GM12878 (cell line): ENCODE data around the gene ICE2. TPM values are rescaled to one million over a fixed set of nuclear protein-coding genes. Genes with fewer than 3 reads are reported as not detected.

Source experiments
- ATAC-seq: fragments of 200-7000 bp; cut with Tn5 transposase; 3 replicates; pipeline ENCODE4 v1.9.1; 2020; ENCODE audit warnings: mild to moderate bottlenecking, moderate library complexity
- BruUV-seq: library from RNA; stranded (reverse); fragments of 400-500 nt; replicated peaks from 2 replicates; lab custom pipeline; 2021; lab: Mats Ljungman, UMichigan
- CTCF ChIA-PET: fragments of 300-600 bp; sonication (Branson Sonifier 250); formaldehyde crosslinking; extraction: SDS; loops from one replicate; lab custom pipeline; 2021; ENCODE audit warnings: inconsistent platforms; lab: Yijun Ruan, JAX
- POLR2A ChIA-PET: fragments of 350-600 bp; formaldehyde crosslinking; extraction: SDS; loops from one replicate; lab custom pipeline; 2021; ENCODE audit warnings: inconsistent platforms; lab: Charles Lee
- RAD21 ChIA-PET: fragments of 300-600 bp; sonication (Branson Sonifier 250); formaldehyde crosslinking; loops from one replicate; lab custom pipeline; 2023; ENCODE audit warnings: antibody characterized with exemption; ENCODE audit not compliant: unreplicated experiment; lab: Charles Lee
- SMC1A ChIA-PET: fragments of 300-600 bp; sonication (Branson Sonifier 250); formaldehyde crosslinking; loops from one replicate; lab custom pipeline; 2023; ENCODE audit not compliant: unreplicated experiment, uncharacterized antibody; lab: Charles Lee
- DNase-seq: peaks from one replicate; pipeline ENCODE4 v3.0.0-alpha.2; 2011; ENCODE audit warnings: low read depth, low spot score
- FAIRE-seq: peaks from 3 replicates; lab custom pipeline; 2011; peaks lifted over from hg19 to GRCh38; lab: Jason Lieb, UNC
- H2AFZ ChIP-seq: 2 replicates; pipeline ENCODE4 v1.6.0; 2011; ENCODE audit warnings: low read depth, low read length, control low read depth; ENCODE audit not compliant: control insufficient read depth
- H3K27ac ChIP-seq: 2 replicates; pipeline ENCODE4 v1.5.1; 2011; ENCODE audit warnings: control low read depth; ENCODE audit not compliant: control insufficient read depth, insufficient read depth
- H3K27me3 ChIP-seq, 2 experiments: replicated peaks in 1 of 2; 2 replicates each; pipeline versions ENCODE4 v1.6.0 to v1.6.1; 2011; ENCODE audit warnings: low read length in 1 of 2; ENCODE audit not compliant: control insufficient read depth in 2 of 2, insufficient read depth in 2 of 2
- H3K36me3 ChIP-seq, 2 experiments: 2 replicates each; pipeline ENCODE4 v1.5.1; 2011; ENCODE audit warnings: low read length in 1 of 2; ENCODE audit not compliant: control insufficient read depth in 2 of 2, insufficient read depth in 2 of 2
- H3K4me1 ChIP-seq: 2 replicates; pipeline ENCODE4 v1.6.1; 2011; ENCODE audit warnings: mild to moderate bottlenecking, low read length, moderate library complexity, mixed read lengths; ENCODE audit not compliant: control insufficient read depth, insufficient read depth
- H3K4me2 ChIP-seq: 2 replicates; pipeline ENCODE4 v1.6.0; 2011; ENCODE audit warnings: control low read depth; ENCODE audit not compliant: control insufficient read depth, insufficient read depth
- H3K4me3 ChIP-seq: fragments of 200-600 bp; sonication (generic); 2 replicates; pipeline ENCODE4 v1.5.1; 2016
- H3K79me2 ChIP-seq: 2 replicates; pipeline ENCODE4 v1.6.0; 2011; ENCODE audit warnings: low read length; ENCODE audit not compliant: control insufficient read depth, insufficient read depth
- H3K9ac ChIP-seq: 2 replicates; pipeline ENCODE4 v1.8.0; 2011; ENCODE audit warnings: low read length, control low read depth, mixed read lengths; ENCODE audit not compliant: control insufficient read depth, insufficient read depth
- H3K9me3 ChIP-seq: replicated peaks from 3 replicates; pipeline ENCODE4 v1.5.1; 2011; ENCODE audit warnings: mild to moderate bottlenecking, low read length; ENCODE audit not compliant: control insufficient read depth, insufficient read depth
- H4K20me1 ChIP-seq: 2 replicates; pipeline ENCODE4 v1.6.0; 2011; ENCODE audit not compliant: control insufficient read depth, insufficient read depth
- EGR1 ChIP-seq, 2 experiments: IDR thresholded peaks; 1 replicate in 1 of 2; 2 replicates in 1 of 2; pipeline ENCODE4 v1.6.1; 2011 to 2012; ENCODE audit warnings: low read depth in 2 of 2, low read length in 2 of 2, borderline replicate concordance in 1 of 2, mild to moderate bottlenecking in 1 of 2, moderate library complexity in 1 of 2
- EZH2 ChIP-seq: IDR thresholded peaks from 2 replicates; pipeline ENCODE4 v1.6.1; 2012; ENCODE audit warnings: low read depth, mild to moderate bottlenecking, control low read depth, inconsistent platforms, low read length, borderline replicate concordance; ENCODE audit not compliant: control insufficient read depth
- HSF1 ChIP-seq: fragments of 150-350 bp; IDR thresholded peaks from 2 replicates; pipeline ENCODE4 v1.6.1; 2014; ENCODE audit warnings: mild to moderate bottlenecking, low read depth, low read length
- JUND ChIP-seq: IDR thresholded peaks from 2 replicates; pipeline ENCODE4 v1.6.1; 2012; ENCODE audit warnings: low read depth, mild to moderate bottlenecking, low read length, improper control_type of control experiment, moderate library complexity
- NFIC ChIP-seq: IDR thresholded peaks from 2 replicates; pipeline ENCODE4 v1.6.1; 2012; ENCODE audit warnings: low read depth, mild to moderate bottlenecking, inconsistent platforms, low read length, moderate library complexity
- NFYB ChIP-seq: IDR thresholded peaks from 2 replicates; pipeline ENCODE4 v1.6.1; 2011; ENCODE audit warnings: low read depth, mild to moderate bottlenecking, low read length, improper control_type of control experiment, moderate library complexity; ENCODE audit not compliant: insufficient read depth
- RAD21 ChIP-seq: IDR thresholded peaks from 2 replicates; pipeline ENCODE4 v1.6.1; 2011; ENCODE audit warnings: mild to moderate bottlenecking, low read depth, low read length, moderate library complexity; ENCODE audit not compliant: insufficient read depth
- SMAD5 ChIP-seq: IDR thresholded peaks from 2 replicates; pipeline ENCODE4 v1.6.1; 2016; ENCODE audit warnings: antibody characterized with exemption, low read depth
- SP1 ChIP-seq: IDR thresholded peaks from one replicate; pipeline ENCODE4 v1.6.1; 2011; ENCODE audit warnings: low read depth, low read length
- TCF7 ChIP-seq: IDR thresholded peaks from 2 replicates; pipeline ENCODE4 v1.6.1; 2014; ENCODE audit warnings: antibody characterized with exemption, borderline replicate concordance
- ZBTB33 ChIP-seq: fragments of 450-650 bp; IDR thresholded peaks from 2 replicates; pipeline ENCODE4 v1.6.1; 2017; ENCODE audit warnings: mild to moderate bottlenecking
- ZNF24 ChIP-seq: fragments of 450-650 bp; IDR thresholded peaks from 2 replicates; pipeline ENCODE4 v1.6.1; 2017; ENCODE audit warnings: antibody characterized with exemption, mild to moderate bottlenecking
- WGBS: methylation state at CpG from one replicate; pipeline ENCODE4 v1.1.6; 2016; ENCODE audit warnings: low lambda C conversion rate; ENCODE audit not compliant: insufficient replicate concordance, insufficient coverage; ENCODE audit errors: missing lambda C conversion rate; 5-methylcytosine and 5-hydroxymethylcytosine counted together
- in situ Hi-C: fragments of 300-500 bp; cut with MboI; formaldehyde crosslinking; loops from 9 replicates; pipeline ENCODE4 v1.14.3; 2018; ENCODE audit warnings: mixed read lengths
- intact Hi-C: fragments of 100-400 bp; cut with micrococcal nuclease; formaldehyde crosslinking; loops from one replicate; pipeline ENCODE4 v1.14.2; 2022; ENCODE audit not compliant: unreplicated experiment
- polyA plus RNA-seq, 11 experiments: library from polyadenylated mRNA; depleted of rRNA in 4 of 11; unstranded in 6 of 11; stranded (reverse) in 5 of 11; fragments of >200 nt; fragmentation: Nextera tagmentation in 4 of 11; fragmentation: Illumina TruSeq in 1 of 11; extraction: Ambion mirVana in 4 of 11; extraction: Trizol in 1 of 11; gene quantifications; 1 replicate in 1 of 11; 2 replicates in 10 of 11; pipeline versions ENCODE4 v1.2.1 to v1.2.3, GENCODE V29; 2011 to 2016; ENCODE audit warnings: inconsistent platforms in 2 of 11, missing spikeins in 2 of 11, low read depth in 1 of 11
- total RNA-seq, 4 experiments: library from RNA; depleted of rRNA in 3 of 4; stranded (reverse); fragments of >200 nt in 3 of 4; fragmentation: Illumina TruSeq in 1 of 4; extraction: Trizol in 1 of 4; gene quantifications; 2 replicates each; pipeline versions ENCODE4 v1.2.1 to v1.2.3, GENCODE V29; 2013 to 2021
- TF ChIP-seq, protein P1 (sequence below): IDR thresholded peaks from 2 replicates; pipeline ENCODE4 v1.6.1; 2011; ENCODE audit warnings: borderline replicate concordance, low read depth, mild to moderate bottlenecking, moderate library complexity, low read length; ENCODE audit not compliant: insufficient read depth, poor library complexity, severe bottlenecking

The ICE2 gene
- total and polyA plus RNA-seq, 10 of the 15 experiments (the other 5 are each of a cell fraction or from before 2014, with no cell fraction given), result 14.2 to 62.0 (median 44.9) TPM

GRCh38 chr15:60471314-60471713, 7.6 kb downstream of the ICE2 start:
- SMC1A ChIA-PET, result interaction anchor here (0.6 to 1.5 kb wide), 11 partner anchors 8 to 1089 kb away, joined by 3 to 6 read pairs (median 3); partner anchors contain the start of gene ICE2
- DNase-seq (no peak), ATAC-seq (peak; percentile 26), FAIRE-seq (no peak)
- H3K79me2 ChIP-seq, result peaks cover 19% of the 10 kb centered on the region
- no peak overlapping the region for H3K27ac ChIP-seq
- 97% methylated on average over 4 of the region's 4 CpGs for WGBS
- H3K4me2 ChIP-seq, result no peak overlapping the region
- H2AFZ ChIP-seq, result no peak overlapping the region
- no TSS peak for BruUV-seq
- POLR2A ChIA-PET, result interaction anchor here (0.6 kb wide), 2 partner anchors 464 to 809 kb away, joined by 3 to 4 read pairs; no protein-coding TSS in a partner anchor
- TF ChIP-seq ZNF24 (no peak), EGR1 (IDR thresholded peaks at IDR 0.05; ENCODE audit: borderline replicate concordance in 1 of 2, low read depth in 2 of 2, low read length in 2 of 2) (no peak), RAD21 (no peak), TCF7 (no peak), JUND (no peak), NFYB (no peak), SP1 (no peak), EZH2 (no peak), NFIC (no peak), ZBTB33 (no peak), SMAD5 (no peak), HSF1 (no peak)
- TF ChIP-seq, protein P1, sequence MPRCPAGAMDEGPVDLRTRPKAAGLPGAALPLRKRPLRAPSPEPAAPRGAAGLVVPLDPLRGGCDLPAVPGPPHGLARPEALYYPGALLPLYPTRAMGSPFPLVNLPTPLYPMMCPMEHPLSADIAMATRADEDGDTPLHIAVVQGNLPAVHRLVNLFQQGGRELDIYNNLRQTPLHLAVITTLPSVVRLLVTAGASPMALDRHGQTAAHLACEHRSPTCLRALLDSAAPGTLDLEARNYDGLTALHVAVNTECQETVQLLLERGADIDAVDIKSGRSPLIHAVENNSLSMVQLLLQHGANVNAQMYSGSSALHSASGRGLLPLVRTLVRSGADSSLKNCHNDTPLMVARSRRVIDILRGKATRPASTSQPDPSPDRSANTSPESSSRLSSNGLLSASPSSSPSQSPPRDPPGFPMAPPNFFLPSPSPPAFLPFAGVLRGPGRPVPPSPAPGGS, result no peak
- no peaks in the 10 kb centered on the region for H3K4me1 ChIP-seq
- no peak overlapping the region for H3K9ac ChIP-seq
- intact Hi-C loops (no loop called here), in situ Hi-C loops (no loop called here)
- RAD21 ChIA-PET, result interaction anchor here (0.9 to 1.2 kb wide), 3 partner anchors 38 to 112 kb away, joined by 3 to 4 read pairs (median 3); no protein-coding TSS in a partner anchor
- CTCF ChIA-PET, result interaction anchor here (0.6 to 1.1 kb wide), 4 partner anchors 29 to 184 kb away, joined by 3 to 5 read pairs (median 4); no protein-coding TSS in a partner anchor
- no peaks in the 10 kb centered on the region; the same call in 2 of the 3 replicates for H3K9me3 ChIP-seq
- H4K20me1 ChIP-seq, result no peaks in the 10 kb centered on the region
- no peak overlapping the region; the same call in 1 of the 2 replicates for H3K4me3 ChIP-seq
- H3K36me3 ChIP-seq, result peaks cover 0 to 21% of the 10 kb centered on the region in 2 experiments; a peak in 2 of 4 replicates
- no peaks in the 10 kb centered on the region for H3K27me3 ChIP-seq
